Glomerular visceral epithelial cell (primary cell): ENCODE measurements around the gene MRPS24.
"Not testable (repeated sequence)": the region's sequence is repeated elsewhere in the genome, so short reads cannot be mapped to it uniquely, and the experiment has no call there.

ENCODE experiments used
- DNase-seq: peaks from one replicate; pipeline ENCODE4 v3.0.0-alpha.2; 2016; ENCODE audit errors: extremely low spot score

Gene MRPS24

GRCh38 chr7:43838201-43838658 is 31.1 kb downstream of the MRPS24 start:
- DNase-seq = no peak

- DNase-seq = peak; percentile 20
These were observed 34.7 kb downstream of the MRPS24 start for GRCh38 chr7:43834463-43835251.

- DNase-seq = not testable (repeated sequence)
These were observed 38.4 kb downstream of the MRPS24 start for GRCh38 chr7:43830917-43831316.

GRCh38 chr7:43825391-43825808 is 43.9 kb downstream of the MRPS24 start:
- DNase-seq = no peak

- no peak for DNase-seq
These were observed 44.4 kb downstream of the MRPS24 start for GRCh38 chr7:43824963-43825362.

GRCh38 chr7:43824513-43824912 is 44.8 kb downstream of the MRPS24 start:
- DNase-seq = not testable (repeated sequence)

GRCh38 chr7:43823941-43824340 is 45.4 kb downstream of the MRPS24 start:
- DNase-seq = no peak

- not testable (repeated sequence) for DNase-seq
These were observed 45.9 kb downstream of the MRPS24 start for GRCh38 chr7:43823425-43823824.
